WTC11 (cell line): ENCODE measurements around the gene ST6GALNAC2. TPM values are rescaled to one million over a fixed set of nuclear protein-coding genes. Genes with fewer than 3 reads are reported as not detected.
A peak's percentile ranks its signal among the peaks of the same experiment; 100 is the strongest.
"Not testable (repeated sequence)": the region's sequence is repeated elsewhere in the genome, so short reads cannot be mapped to it uniquely, and the experiment has no call there.

ENCODE experiments used
- ATAC-seq: fragments of 200-7000 bp; cut with Tn5 transposase; 2 replicates; pipeline ENCODE4 v1.10.0; 2021; ENCODE audit warnings: mild to moderate bottlenecking, moderate library complexity
- CTCF ChIA-PET: fragments of 300-600 bp; sonication (Branson Sonifier 250); formaldehyde crosslinking; loops from one replicate; lab custom pipeline; 2021; ENCODE audit warnings: antibody characterized with exemption; lab: Charles Lee
- POLR2A ChIA-PET: fragments of 350-600 bp; sonication (Branson Sonifier 250); formaldehyde crosslinking; loops from one replicate; lab custom pipeline; 2021; ENCODE audit warnings: antibody characterized with exemption; lab: Charles Lee
- DNase-seq: peaks from one replicate; pipeline ENCODE4 v3.0.0; 2021; ENCODE audit warnings: low spot score
- H3K27ac Mint-ChIP-seq: 2 replicates; pipeline ENCODE4 v1.8.0; 2021; ENCODE audit warnings: mixed read lengths
- H3K27me3 Mint-ChIP-seq: 2 replicates; pipeline ENCODE4 v1.8.0; 2021; ENCODE audit warnings: low read depth, mild to moderate bottlenecking, moderate library complexity, mixed read lengths
- H3K36me3 Mint-ChIP-seq: 2 replicates; pipeline ENCODE4 v1.8.0; 2021; ENCODE audit warnings: mixed read lengths
- H3K4me1 Mint-ChIP-seq: 2 replicates; pipeline ENCODE4 v1.8.0; 2022; ENCODE audit warnings: mixed read lengths
- H3K4me3 Mint-ChIP-seq: 2 replicates; pipeline ENCODE4 v1.8.0; 2021; ENCODE audit warnings: mild to moderate bottlenecking, moderate library complexity, mixed read lengths
- H3K9me3 Mint-ChIP-seq: 2 replicates; pipeline ENCODE4 v1.8.0; 2021; ENCODE audit warnings: mixed read lengths
- ATF2 ChIP-seq: sonication (generic); formaldehyde crosslinking; IDR thresholded peaks from 2 replicates; pipeline ENCODE4 v1.8.1; 2022; ENCODE audit warnings: low read depth, missing genetic modification reagents, borderline replicate concordance
- CREM ChIP-seq: sonication (generic); formaldehyde crosslinking; IDR thresholded peaks from 2 replicates; pipeline ENCODE4 v1.8.1; 2022; ENCODE audit warnings: mild to moderate bottlenecking, missing genetic modification reagents, moderate library complexity
- E2F4 ChIP-seq: sonication (generic); formaldehyde crosslinking; IDR thresholded peaks from 2 replicates; pipeline ENCODE4 v1.8.1; 2022; ENCODE audit warnings: low read depth, mild to moderate bottlenecking, moderate library complexity, missing genetic modification reagents, borderline replicate concordance
- ERG ChIP-seq: fragments of 250-450 bp; sonication (Bioruptor Pico); IDR thresholded peaks from 2 replicates; pipeline ENCODE4 v1.8.0; 2021; ENCODE audit warnings: mild to moderate bottlenecking
- FOXP1 ChIP-seq: sonication (generic); formaldehyde crosslinking; IDR thresholded peaks from 2 replicates; pipeline ENCODE4 v1.8.0; 2022; ENCODE audit warnings: missing genetic modification reagents, mild to moderate bottlenecking, moderate library complexity, borderline replicate concordance
- FOXP4 ChIP-seq: sonication (generic); formaldehyde crosslinking; IDR thresholded peaks from 2 replicates; pipeline ENCODE4 v1.8.0; 2022; ENCODE audit warnings: mild to moderate bottlenecking, missing genetic modification reagents
- GABPB1 ChIP-seq: sonication (generic); formaldehyde crosslinking; IDR thresholded peaks from 2 replicates; pipeline ENCODE4 v1.8.1; 2023; ENCODE audit warnings: mild to moderate bottlenecking, missing genetic modification reagents
- MAX ChIP-seq: sonication (generic); formaldehyde crosslinking; IDR thresholded peaks from 2 replicates; pipeline ENCODE4 v1.8.0; 2022; ENCODE audit warnings: mild to moderate bottlenecking, missing genetic modification reagents
- NFATC4 ChIP-seq: fragments of 250-450 bp; sonication (Bioruptor Pico); IDR thresholded peaks from 2 replicates; pipeline ENCODE4 v1.9.0; 2021; ENCODE audit warnings: mild to moderate bottlenecking
- NR2C2 ChIP-seq: sonication (generic); formaldehyde crosslinking; IDR thresholded peaks from 2 replicates; pipeline ENCODE4 v1.8.0; 2022; ENCODE audit warnings: mild to moderate bottlenecking, missing genetic modification reagents
- PRDM15 ChIP-seq: sonication (generic); formaldehyde crosslinking; IDR thresholded peaks from 2 replicates; pipeline ENCODE4 v1.8.0; 2022; ENCODE audit warnings: missing genetic modification reagents
- SP1 ChIP-seq: sonication (generic); formaldehyde crosslinking; conservative IDR thresholded peaks from 2 replicates; pipeline ENCODE4 v1.8.1; 2022; ENCODE audit warnings: missing genetic modification reagents
- TP53 ChIP-seq: sonication (generic); formaldehyde crosslinking; IDR thresholded peaks from 2 replicates; pipeline ENCODE4 v1.8.1; 2023; ENCODE audit warnings: mild to moderate bottlenecking, missing genetic modification reagents
- ZBTB21 ChIP-seq: sonication (generic); formaldehyde crosslinking; IDR thresholded peaks from 2 replicates; pipeline ENCODE4 v1.8.1; 2023; ENCODE audit warnings: mild to moderate bottlenecking, missing genetic modification reagents, borderline replicate concordance
- ZNF219 ChIP-seq: sonication (generic); formaldehyde crosslinking; IDR thresholded peaks from 2 replicates; pipeline ENCODE4 v1.8.0; 2023; ENCODE audit warnings: missing genetic modification reagents, mild to moderate bottlenecking, borderline replicate concordance
- total RNA-seq: library from RNA; stranded (reverse); gene quantifications from 3 replicates; pipeline ENCODE4 v1.2.3, GENCODE V29; 2021

The ST6GALNAC2 gene
- total RNA-seq, 1 experiment from 2014 or later, result not detected

- Mint-ChIP-seq H3K27me3 (peaks cover 16% of the 10 kb centered on the region), H3K4me1 (peaks cover 24% of the 10 kb centered on the region), H3K4me3 (no peak overlapping the region), H3K9me3 (no peaks in the 10 kb centered on the region), H3K27ac (no peak overlapping the region), H3K36me3 (no peaks in the 10 kb centered on the region)
- DNase-seq (no peak), ATAC-seq (no peak)
- CTCF ChIA-PET, result interaction anchor here (0.8 to 2.9 kb wide), 26 partner anchors 8 to 180 kb away, joined by 3 to 23 read pairs (median 4); partner anchors contain the start of genes CYGB and PRCD
- POLR2A ChIA-PET, result no interaction called here
- TF ChIP-seq NFATC4 (CRISPR knock-in tag) (no peak), TP53 (no peak), E2F4 (no peak), ERG (CRISPR knock-in tag) (no peak)
Observed at GRCh38 chr17:76528156-76528527, 57.5 kb downstream of the ST6GALNAC2 start.

GRCh38 chr17:76527430-76528111 is 58.1 kb downstream of the ST6GALNAC2 start:
- TF ChIP-seq NR2C2 (CRISPR knock-in tag) (no peak), ATF2 (no peak), ZBTB21 (CRISPR knock-in tag) (no peak), E2F4 (no peak), MAX (CRISPR knock-in tag) (no peak), SP1 (CRISPR knock-in tag) (no peak), GABPB1 (peak; percentile 29; the same call in 1 of the 2 replicates), CREM (no peak), FOXP1 (no peak), ZNF219 (CRISPR knock-in tag) (no peak), FOXP4 (CRISPR knock-in tag) (no peak), PRDM15 (CRISPR knock-in tag) (0 out of 2 replicates have a peak, but pooled peaks have one; percentile 26)
- TF ChIP-seq, all 79 proteins: peak for 2
- no peaks in the 10 kb centered on the region for H3K36me3 Mint-ChIP-seq
- peaks cover 27% of the 10 kb centered on the region for H3K4me1 Mint-ChIP-seq
- H3K4me3 Mint-ChIP-seq, result no peak overlapping the region
- peak; percentile 64 for DNase-seq
- CTCF ChIA-PET, result interaction anchor here (0.8 to 2.9 kb wide), 25 partner anchors 8 to 180 kb away, joined by 3 to 23 read pairs (median 4); partner anchors contain the start of genes CYGB and PRCD
- H3K27ac Mint-ChIP-seq, result no peak overlapping the region
- POLR2A ChIA-PET, result no interaction called here
- no peaks in the 10 kb centered on the region for H3K9me3 Mint-ChIP-seq
- ATAC-seq, result peak; percentile 68
- peaks cover 19% of the 10 kb centered on the region for H3K27me3 Mint-ChIP-seq

GRCh38 chr17:76527016-76527415 is 58.6 kb downstream of the ST6GALNAC2 start:
- not testable (repeated sequence) for H3K9me3 Mint-ChIP-seq, H3K27ac Mint-ChIP-seq

GRCh38 chr17:76525513-76525833 is 60.2 kb downstream of the ST6GALNAC2 start:
- Mint-ChIP-seq H3K4me1 (peaks cover 27% of the 10 kb centered on the region), H3K27me3 (peaks cover 20% of the 10 kb centered on the region)
- not testable (repeated sequence) for H3K9me3 Mint-ChIP-seq, DNase-seq, H3K27ac Mint-ChIP-seq, H3K36me3 Mint-ChIP-seq, H3K4me3 Mint-ChIP-seq, ATAC-seq
- POLR2A ChIA-PET, result interaction anchor here (0.7 kb wide), 1 partner anchor 116 kb away, joined by 4 read pairs; no protein-coding TSS in a partner anchor
- CTCF ChIA-PET, result interaction anchor here (0.7 to 4.6 kb wide), 8 partner anchors 12 to 156 kb away, joined by 3 to 123 read pairs (median 8); partner anchors contain the start of genes CYGB and PRCD

More at GRCh38 chr17:76527016-76527415, 58.6 kb downstream of the ST6GALNAC2 start:
- ATAC-seq, DNase-seq, H3K4me3 Mint-ChIP-seq, H3K36me3 Mint-ChIP-seq, POLR2A ChIA-PET: not testable (repeated sequence)
- Mint-ChIP-seq H3K27me3 (peaks cover 19% of the 10 kb centered on the region), H3K4me1 (peaks cover 27% of the 10 kb centered on the region)
- CTCF ChIA-PET, result interaction anchor here (0.8 to 2.9 kb wide), 14 partner anchors 10 to 164 kb away, joined by 3 to 23 read pairs (median 8); partner anchors contain the start of genes CYGB and PRCD
